ENCODE results near the gene LDLR.

GRCh38 chr19:11111117-11111770 is 22.0 kb downstream of the LDLR start:
- TF ChIP-seq CTCF (conservative IDR thresholded peaks at IDR 0.05): no peak
- TF ChIP-seq EZH2 (IDR thresholded peaks at IDR 0.05; ENCODE audit: low read depth): no peak

All from PC-9 (cell line).